HepG2 (cell line): ENCODE data around the gene FAM168A. TPM values are rescaled to one million over a fixed set of nuclear protein-coding genes. Genes with fewer than 3 reads are reported as not detected.

Source experiments
- ATAC-seq: fragments of 200-7000 bp; cut with Tn5 transposase; 3 replicates; pipeline ENCODE4 v1.9.1; 2020; ENCODE audit warnings: mild to moderate bottlenecking, moderate library complexity
- BruUV-seq: library from RNA; stranded (reverse); fragments of 400-500 nt; replicated peaks from 2 replicates; lab custom pipeline; 2021; lab: Mats Ljungman, UMichigan
- CTCF ChIA-PET: fragments of 300-600 bp; formaldehyde crosslinking; extraction: SDS; loops from one replicate; lab custom pipeline; 2021; ENCODE audit warnings: low total read pairs, inconsistent platforms, low intra/inter-chr PET ratio; lab: Yijun Ruan, JAX
- POLR2A ChIA-PET: fragments of 350-600 bp; sonication (Branson Sonifier 250); formaldehyde crosslinking; loops from one replicate; lab custom pipeline; 2020; ENCODE audit warnings: antibody characterized with exemption, inconsistent platforms; lab: Yijun Ruan, JAX
- DNase-seq: peaks from one replicate; pipeline ENCODE4 v3.0.0-alpha.2; 2015; ENCODE audit warnings: low spot score
- FAIRE-seq: peaks from 3 replicates; lab custom pipeline; 2011; peaks lifted over from hg19 to GRCh38; lab: Jason Lieb, UNC
- H2AFZ ChIP-seq: one replicate; pipeline ENCODE4 v1.6.1; 2011; ENCODE audit warnings: low read length, inconsistent platforms
- H3K27ac ChIP-seq: fragments of 300-600 bp; 3 replicates; pipeline ENCODE4 v1.8.0; 2011; ENCODE audit warnings: mixed run types, mild to moderate bottlenecking, mixed read lengths, low read length, inconsistent platforms; ENCODE audit not compliant: insufficient read depth; ENCODE audit errors: extremely low read length
- H3K27me3 ChIP-seq, 2 experiments: fragments of 200-600 bp in 1 of 2; 2 replicates in 1 of 2; 3 replicates in 1 of 2; pipeline versions ENCODE4 v1.6.0 to v1.8.0; 2011; ENCODE audit warnings: low read length in 2 of 2, mild to moderate bottlenecking in 2 of 2, moderate library complexity in 2 of 2, inconsistent platforms in 1 of 2; ENCODE audit not compliant: insufficient read depth in 2 of 2, control insufficient read depth in 1 of 2
- H3K36me3 ChIP-seq, 2 experiments: fragments of 200-600 bp in 1 of 2; replicated peaks in 1 of 2; 2 replicates in 1 of 2; 3 replicates in 1 of 2; pipeline versions ENCODE4 v1.5.1 to v1.8.0; 2011; ENCODE audit warnings: low read length in 2 of 2, inconsistent platforms in 1 of 2; ENCODE audit not compliant: insufficient read depth in 2 of 2, control insufficient read depth in 1 of 2
- H3K4me1 ChIP-seq: 2 replicates; pipeline ENCODE4 v1.5.1; 2012; ENCODE audit warnings: low read length, inconsistent platforms; ENCODE audit not compliant: insufficient read depth
- H3K4me2 ChIP-seq: 2 replicates; pipeline ENCODE4 v1.6.0; 2011; ENCODE audit warnings: low read depth, low read length, inconsistent platforms
- H3K4me3 ChIP-seq, 3 experiments: fragments of 200-600 bp in 1 of 3; sonication (generic), shearing (Covaris generic) in 1 of 3; replicated peaks in 1 of 3; 2 replicates each; pipeline ENCODE4 v1.5.1; 2011 to 2016; ENCODE audit warnings: low read length in 3 of 3, inconsistent platforms in 2 of 3, low read depth in 2 of 3, mild to moderate bottlenecking in 2 of 3, control low read depth in 1 of 3, mixed read lengths in 1 of 3; ENCODE audit not compliant: insufficient read depth in 1 of 3
- H3K79me2 ChIP-seq: one replicate; pipeline ENCODE4 v1.6.1; 2011; ENCODE audit warnings: low read length, inconsistent platforms; ENCODE audit not compliant: insufficient read depth
- H3K9ac ChIP-seq: 2 replicates; pipeline ENCODE4 v1.6.0; 2011; ENCODE audit warnings: mild to moderate bottlenecking, low read depth, low read length, inconsistent platforms; ENCODE audit not compliant: insufficient read depth
- H3K9me3 ChIP-seq: 2 replicates; pipeline ENCODE4 v1.5.1; 2012; ENCODE audit warnings: mild to moderate bottlenecking, low read length
- H4K20me1 ChIP-seq: 2 replicates; pipeline ENCODE4 v1.6.0; 2011; ENCODE audit warnings: inconsistent platforms, mild to moderate bottlenecking, low read length, moderate library complexity; ENCODE audit not compliant: insufficient read depth
- ATF7 ChIP-seq, 2 experiments: fragments of 450-650 bp in 1 of 2; sonication (generic) in 1 of 2; formaldehyde crosslinking in 1 of 2; IDR thresholded peaks; 2 replicates each; pipeline versions ENCODE4 v1.4.0 to v1.6.1; 2016 to 2020; ENCODE audit warnings: antibody characterized with exemption in 1 of 2, mild to moderate bottlenecking in 1 of 2, missing genetic modification reagents in 1 of 2
- ATRX ChIP-seq: sonication (generic); formaldehyde crosslinking; IDR thresholded peaks from 2 replicates; pipeline ENCODE4 v1.4.0; 2020; ENCODE audit warnings: missing genetic modification reagents, borderline replicate concordance
- BATF2 ChIP-seq: sonication (generic); formaldehyde crosslinking; IDR thresholded peaks from 2 replicates; pipeline ENCODE4 v1.8.0; 2022; ENCODE audit warnings: mild to moderate bottlenecking, missing genetic modification reagents, moderate library complexity
- CEBPB ChIP-seq: IDR thresholded peaks from 2 replicates; pipeline ENCODE4 v1.6.1; 2011; ENCODE audit warnings: low read depth, low read length, improper control_type of control experiment, borderline replicate concordance
- CEBPG ChIP-seq: IDR thresholded peaks from 2 replicates; pipeline ENCODE4 v1.6.1; 2016
- CHD4 ChIP-seq: fragments of 200-600 bp; sonication (generic); IDR thresholded peaks from 2 replicates; pipeline ENCODE4 v1.7.0; 2017; ENCODE audit warnings: mild to moderate bottlenecking, low read length, borderline replicate concordance
- CREBL2 ChIP-seq: sonication (generic); formaldehyde crosslinking; IDR thresholded peaks from 2 replicates; pipeline ENCODE4 v1.8.1; 2023; ENCODE audit warnings: missing genetic modification reagents, mild to moderate bottlenecking, borderline replicate concordance
- HMGA1 ChIP-seq: sonication (generic); formaldehyde crosslinking; conservative IDR thresholded peaks from 2 replicates; pipeline ENCODE4 v1.4.0; 2020; ENCODE audit warnings: missing genetic modification reagents
- HOMEZ ChIP-seq: IDR thresholded peaks from 2 replicates; pipeline ENCODE4 v1.6.1; 2016; ENCODE audit warnings: low read depth
- MEIS1 ChIP-seq: sonication (generic); formaldehyde crosslinking; IDR thresholded peaks from 2 replicates; pipeline ENCODE4 v1.9.0; 2021; ENCODE audit warnings: mild to moderate bottlenecking, missing genetic modification reagents, moderate library complexity, borderline replicate concordance
- MYPOP ChIP-seq: sonication (generic); formaldehyde crosslinking; IDR thresholded peaks from 2 replicates; pipeline ENCODE4 v1.8.1; 2023; ENCODE audit warnings: mild to moderate bottlenecking, moderate library complexity, missing genetic modification reagents
- NR2F2 ChIP-seq: IDR thresholded peaks from 2 replicates; pipeline ENCODE4 v1.6.1; 2012; ENCODE audit warnings: low read depth, inconsistent platforms, borderline replicate concordance
- NR3C1 ChIP-seq: sonication (generic); formaldehyde crosslinking; IDR thresholded peaks from 2 replicates; pipeline ENCODE4 v1.4.0; 2020; ENCODE audit warnings: missing genetic modification reagents
- SIX1 ChIP-seq: sonication (generic); formaldehyde crosslinking; IDR thresholded peaks from 2 replicates; pipeline ENCODE4 v1.4.0; 2020; ENCODE audit warnings: missing genetic modification reagents, borderline replicate concordance
- ZBTB34 ChIP-seq: sonication (generic); formaldehyde crosslinking; IDR thresholded peaks from 2 replicates; pipeline ENCODE4 v1.8.0; 2022; ENCODE audit warnings: mild to moderate bottlenecking, missing genetic modification reagents
- ZNF224 ChIP-seq: sonication (generic); formaldehyde crosslinking; IDR thresholded peaks from 2 replicates; pipeline ENCODE4 v1.5.0; 2020; ENCODE audit warnings: mild to moderate bottlenecking, missing genetic modification reagents
- ZNF282 ChIP-seq: fragments of 450-650 bp; IDR thresholded peaks from 2 replicates; pipeline ENCODE4 v1.6.1; 2018; ENCODE audit not compliant: partially characterized antibody
- ZNF367 ChIP-seq: sonication (generic); formaldehyde crosslinking; IDR thresholded peaks from 2 replicates; pipeline ENCODE4 v1.4.0; 2020; ENCODE audit warnings: missing genetic modification reagents, borderline replicate concordance
- ZNF468 ChIP-seq: sonication (generic); formaldehyde crosslinking; IDR thresholded peaks from 2 replicates; pipeline ENCODE4 v1.8.0; 2022; ENCODE audit warnings: mild to moderate bottlenecking, moderate library complexity, missing genetic modification reagents
- ZNF549 ChIP-seq: sonication (generic); formaldehyde crosslinking; IDR thresholded peaks from 2 replicates; pipeline ENCODE4 v1.5.0; 2020; ENCODE audit warnings: missing genetic modification reagents
- ZNF629 ChIP-seq: sonication (generic); formaldehyde crosslinking; conservative IDR thresholded peaks from 2 replicates; pipeline ENCODE4 v1.5.0; 2020; ENCODE audit warnings: missing genetic modification reagents
- ZNF644 ChIP-seq: IDR thresholded peaks from 2 replicates; pipeline ENCODE4 v1.6.1; 2016; ENCODE audit warnings: low read depth
- WGBS: methylation state at CpG from one replicate; pipeline ENCODE4 v1.1.6; 2017; ENCODE audit warnings: low lambda C conversion rate; 5-methylcytosine and 5-hydroxymethylcytosine counted together
- in situ Hi-C: cut with HindIII; loops from 2 replicates; pipeline ENCODE4 v1.10.0; 2017; ENCODE audit warnings: low pct_unique_long_range_greater_than_20kb; ENCODE audit not compliant: extremely low pct_ligation_motif_present
- intact Hi-C: fragments of 100-400 bp; cut with micrococcal nuclease; formaldehyde crosslinking; loops from one replicate; pipeline ENCODE4 v1.10.0; 2022; ENCODE audit not compliant: unreplicated experiment
- polyA plus RNA-seq, 8 experiments: library from polyadenylated mRNA; depleted of rRNA in 3 of 8; stranded (reverse) in 7 of 8; unstranded in 1 of 8; fragments of >200 nt; fragmentation: Illumina TruSeq in 4 of 8; extraction: Trizol in 4 of 8; gene quantifications; 2 replicates each; pipeline versions ENCODE4 v1.2.1 to v1.2.3, GENCODE V29; 2011 to 2016; ENCODE audit warnings: low read depth in 4 of 8, missing spikeins in 1 of 8, mixed read lengths in 1 of 8; ENCODE audit not compliant: insufficient read depth in 1 of 8
- total RNA-seq, 5 experiments: library from RNA; depleted of rRNA; stranded (reverse); fragments of >200 nt; fragmentation: Illumina TruSeq; extraction: Trizol; gene quantifications; 2 replicates each; pipeline ENCODE4 v1.2.3, GENCODE V29; 2016; ENCODE audit warnings: low read depth in 1 of 5

Gene FAM168A
- total and polyA plus RNA-seq, 2 of the 13 experiments (the other 11 are each of a cell fraction or from before 2014, with no cell fraction given), result 13.9 to 15.8 TPM

- FAIRE-seq, result no peak
- no peaks in the 10 kb centered on the region for H3K79me2 ChIP-seq
- BruUV-seq, result no TSS peak
- H3K36me3 ChIP-seq, result no peaks in the 10 kb centered on the region
- H3K9me3 ChIP-seq, result 0 out of 2 replicates have a peak, but pooled peaks cover 4% of the 10 kb centered on the region
- no peak overlapping the region for H3K9ac ChIP-seq
- intact Hi-C loops, result loop anchor here (2.0 to 10.0 kb wide), 2 partner anchors 151 to 225 kb away; no protein-coding TSS in a partner anchor
- H4K20me1 ChIP-seq, result no peaks in the 10 kb centered on the region
- ChIA-PET CTCF (no interaction called here), POLR2A (interaction anchor here (0.9 to 2.4 kb wide), 3 partner anchors 18 to 23 kb away, joined by 3 to 9 read pairs (median 5); no protein-coding TSS in a partner anchor)
- no peak for DNase-seq
- no peak overlapping the region for H3K4me3 ChIP-seq
- 35% methylated on average over 6 of the region's 7 CpGs for WGBS
- H3K27ac ChIP-seq, result no peak overlapping the region
- H3K4me1 ChIP-seq, result peaks cover 28% of the 10 kb centered on the region
- TF ChIP-seq ATF7 (IDR thresholded peaks at IDR 0.05), result peak; percentile 47; the same call in 1 of the 2 replicates
- TF ChIP-seq ATF7 (CRISPR knock-in tag; IDR thresholded peaks at IDR 0.05), result no peak
- TF ChIP-seq ZNF644 (CRISPR knock-in tag), result no peak
- TF ChIP-seq ATRX (CRISPR knock-in tag), result no peak
- TF ChIP-seq SIX1 (CRISPR knock-in tag), result no peak
- TF ChIP-seq MYPOP, result no peak
- peak; percentile 57 for TF ChIP-seq CEBPG (CRISPR knock-in tag)
- no peak for TF ChIP-seq CREBL2
- 0 out of 2 replicates have a peak, but pooled peaks have one; percentile 27 for TF ChIP-seq CEBPB
- no peak for TF ChIP-seq HOMEZ
- TF ChIP-seq NR2F2, result no peak
- TF ChIP-seq BATF2 (CRISPR knock-in tag), result no peak
- TF ChIP-seq NR3C1 (CRISPR knock-in tag), result no peak
- TF ChIP-seq CHD4, result no peak
- no peak for TF ChIP-seq ZNF367 (CRISPR knock-in tag)
- TF ChIP-seq ZNF282, result no peak
- no peak for TF ChIP-seq ZNF549 (CRISPR knock-in tag)
- TF ChIP-seq ZNF468, result no peak
- TF ChIP-seq ZBTB34, result no peak
- no peak for TF ChIP-seq ZNF629 (CRISPR knock-in tag)
- TF ChIP-seq MEIS1 (CRISPR knock-in tag), result no peak
- no peak for TF ChIP-seq ZNF224 (CRISPR knock-in tag)
- no peak for TF ChIP-seq HMGA1
- no peaks in the 10 kb centered on the region for H3K27me3 ChIP-seq
- in situ Hi-C loops, result loop anchor here (5.0 to 10.0 kb wide), 2 partner anchors 32 to 225 kb away; no protein-coding TSS in a partner anchor
- no peak overlapping the region for H3K4me2 ChIP-seq
- H2AFZ ChIP-seq, result no peak overlapping the region
- no peak for ATAC-seq
Observed at GRCh38 chr11:73629907-73630306, 32.0 kb upstream of the FAM168A start.
